GM21367 (cell line): ENCODE results near the gene BOLA2.
"Not testable (repeated sequence)": the region's sequence is repeated elsewhere in the genome, so short reads cannot be mapped to it uniquely, and the experiment has no call there.

Experiments
- ATAC-seq: cut with Tn5 transposase; IDR thresholded peaks from one replicate; pipeline ENCODE4 v1.9.1; 2021; ENCODE audit not compliant: unreplicated experiment

Gene BOLA2

DNA sequence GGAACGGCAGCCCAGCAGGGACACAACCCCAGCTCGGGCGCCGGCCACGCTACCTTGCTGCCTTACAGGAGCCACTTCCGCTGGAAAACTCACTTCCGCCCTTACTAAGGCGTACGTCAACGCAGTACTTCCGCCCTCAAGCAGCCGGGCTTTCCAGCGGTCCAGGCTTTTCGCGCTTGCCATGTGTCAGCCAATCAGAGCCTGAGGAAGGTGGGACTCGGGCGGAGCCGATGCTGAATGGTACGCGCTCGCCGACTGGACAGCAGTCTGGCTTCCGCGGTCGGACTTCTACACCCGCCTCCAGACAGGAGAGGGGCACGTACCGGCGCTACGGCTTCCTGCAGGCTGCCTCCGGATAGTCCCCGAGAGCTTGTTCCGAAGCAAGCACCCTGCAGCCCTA is at the start of gene BOLA2, which contains the start of gene SLX1B:
BOLA2 (minus strand) TSS at position 83 of the 400 bp plus-strand sequence. CDS start 98 bp downstream, outside the sequence.
SLX1B (plus strand) TSS at position 265 of the 400 bp plus-strand sequence.
- ATAC-seq = peak; percentile 75

GRCh38 chr16:29482276-29482675 is 28.1 kb upstream of the BOLA2 start:
- not testable (repeated sequence) for ATAC-seq

GRCh38 chr16:29472065-29472464 is 17.9 kb upstream of the BOLA2 start:
- not testable (repeated sequence) for ATAC-seq

DNA sequence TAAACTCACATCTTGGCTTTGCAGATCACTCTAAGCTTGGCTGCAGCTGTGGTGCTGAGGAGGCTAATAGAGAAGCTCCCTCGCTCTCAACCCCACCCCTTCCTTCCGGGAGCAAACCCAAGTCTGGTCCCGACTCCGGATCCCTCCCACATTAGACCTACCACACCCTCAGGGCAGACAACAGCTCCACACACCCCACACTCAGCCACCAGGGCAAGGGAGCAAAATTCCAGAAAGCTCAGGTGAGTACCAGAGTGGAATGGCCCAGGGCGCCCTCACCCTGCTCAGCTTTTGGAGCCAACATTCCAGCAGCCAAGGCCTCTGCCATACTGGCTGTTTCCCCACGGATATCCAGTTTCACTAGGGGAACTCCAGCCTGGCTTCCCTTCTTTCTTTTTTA is 15.5 kb upstream of the BOLA2 start:
- not testable (repeated sequence) for ATAC-seq

- ATAC-seq = not testable (repeated sequence)
These were observed 13.7 kb upstream of the BOLA2 start for GRCh38 chr16:29467654-29468366.

DNA sequence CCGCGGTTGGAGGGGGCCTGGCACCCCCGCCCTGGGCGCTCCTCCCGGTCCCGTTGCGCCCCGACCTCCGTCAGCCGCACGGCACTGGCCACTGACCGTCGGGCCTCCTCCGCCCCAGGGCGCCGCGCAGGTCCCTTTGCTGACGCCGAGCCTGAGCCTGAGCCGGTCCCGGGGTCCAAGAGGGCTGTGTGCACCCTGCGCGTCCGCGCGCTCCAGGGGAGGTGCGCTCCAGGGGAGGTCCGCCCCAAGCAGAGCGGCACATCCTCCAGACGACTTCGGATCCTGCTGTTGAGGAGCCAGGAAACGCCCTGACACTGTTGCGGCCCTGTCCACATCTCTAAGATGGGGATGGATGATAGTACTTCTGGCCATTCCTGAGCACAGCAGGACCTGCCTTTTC is 12.8 kb upstream of the BOLA2 start:
- not testable (repeated sequence) for ATAC-seq

- ATAC-seq = not testable (repeated sequence)
These were observed 12.1 kb upstream of the BOLA2 start for GRCh38 chr16:29465985-29466824.

DNA sequence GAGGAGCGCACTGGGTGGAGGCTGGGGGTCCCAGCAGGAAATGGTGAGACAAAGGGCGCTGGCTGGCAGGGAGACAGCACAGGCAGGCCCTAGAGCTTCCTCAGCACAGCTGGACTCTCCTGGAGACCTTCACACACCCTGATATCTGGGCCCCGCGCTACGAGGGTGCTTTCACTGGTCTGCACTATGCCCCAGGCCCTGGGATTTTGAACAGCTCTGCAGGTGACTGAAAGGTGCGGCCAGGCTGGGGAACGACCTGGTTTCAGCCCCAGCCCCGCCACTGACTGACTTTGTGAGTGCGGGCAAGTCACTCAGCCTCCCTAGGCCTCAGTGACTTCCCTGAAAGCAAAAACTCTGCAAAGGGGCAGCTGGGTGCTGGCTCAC is 6.5 kb upstream of the BOLA2 start:
- ATAC-seq = not testable (repeated sequence)

GRCh38 chr16:29459706-29460646 is 5.8 kb upstream of the BOLA2 start, which contains the start of gene SULT1A4:
TSS of gene SULT1A4 (plus strand) at chr16:29459913. CDS start at chr16:29461386, 1,473 bp downstream.
- ATAC-seq = not testable (repeated sequence)

DNA sequence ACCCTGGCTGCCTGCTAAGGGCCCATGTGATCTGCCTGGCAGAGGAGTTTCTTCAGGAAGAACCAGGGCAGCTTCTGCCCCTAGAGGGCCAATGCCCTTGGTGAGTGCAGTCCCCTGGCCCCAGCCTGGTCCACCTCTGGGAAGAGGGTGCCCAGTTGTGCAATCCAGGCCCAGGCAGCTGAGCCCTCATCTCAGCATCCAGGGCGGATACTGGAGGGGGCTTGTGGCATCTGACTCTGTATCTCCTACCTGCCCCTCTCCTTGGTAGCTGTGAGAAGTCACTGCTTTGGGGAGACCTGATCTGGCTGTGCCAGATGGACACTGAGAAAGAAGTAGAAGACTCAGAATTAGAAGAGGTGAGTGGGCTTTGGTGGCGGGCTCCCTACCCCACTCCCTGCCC is 3.5 kb upstream of the BOLA2 start:
- ATAC-seq = not testable (repeated sequence)

DNA sequence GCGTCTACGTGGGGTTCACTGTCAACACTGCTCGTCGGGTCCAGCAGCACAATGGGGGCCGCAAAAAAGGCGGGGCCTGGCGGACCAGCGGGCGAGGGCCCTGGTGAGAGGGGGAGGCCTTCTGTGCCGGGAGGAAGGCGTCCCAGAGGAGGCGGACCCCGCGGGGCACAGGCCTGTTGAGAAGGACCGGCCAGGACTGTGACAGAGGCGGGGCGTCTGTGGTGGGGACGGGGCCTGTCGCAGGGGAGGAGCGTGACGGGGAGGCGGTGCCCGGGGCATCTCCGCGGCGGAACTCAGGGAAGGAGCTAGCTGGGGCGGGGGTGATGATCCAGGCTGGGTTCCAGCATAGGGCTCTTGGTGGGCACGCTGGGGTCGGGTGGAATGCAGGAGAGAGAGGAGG is 677 bp upstream of the BOLA2 start:
- peak; percentile 41 for ATAC-seq

- ATAC-seq = not testable (repeated sequence)
These were observed 397 bp downstream of the BOLA2 start for GRCh38 chr16:29453754-29454153.

DNA sequence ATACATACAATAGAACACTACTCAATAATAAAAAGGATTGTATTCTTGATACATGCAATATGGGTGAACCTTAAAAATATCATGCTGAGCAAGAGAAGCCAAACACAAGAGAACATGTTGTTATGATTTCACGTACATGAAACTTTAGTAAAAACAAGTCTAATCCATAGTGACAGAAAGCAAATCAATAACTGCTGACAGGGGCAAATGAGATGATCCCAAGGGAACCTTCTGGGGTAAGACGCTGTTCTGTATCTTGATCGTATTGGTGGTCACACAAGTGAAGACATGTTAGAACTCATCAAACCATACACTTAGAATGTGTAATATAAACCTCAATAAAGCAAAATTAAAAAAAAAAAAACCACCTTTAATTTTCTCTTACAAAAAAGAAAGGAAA is 28.8 kb downstream of the BOLA2 start:
- not testable (repeated sequence) for ATAC-seq

DNA sequence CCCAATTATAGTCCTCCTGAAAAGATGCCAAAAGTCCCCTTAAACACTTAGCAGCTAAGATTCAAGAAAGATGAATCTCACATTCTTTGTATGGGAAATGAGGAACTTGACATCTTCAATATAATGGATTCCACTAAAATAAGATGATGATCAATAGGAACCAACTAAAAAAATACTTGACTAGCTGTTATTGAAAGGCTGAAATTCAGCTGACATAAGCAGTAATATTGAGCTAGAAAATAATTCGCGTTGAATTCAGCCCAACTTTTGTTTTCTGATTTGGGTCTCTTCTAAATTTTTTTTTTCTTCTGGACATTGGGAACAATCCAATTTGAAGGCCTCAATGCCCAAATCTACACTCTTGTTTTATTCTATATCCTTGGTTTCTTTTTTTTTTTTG is 30.6 kb downstream of the BOLA2 start:
- not testable (repeated sequence) for ATAC-seq

DNA sequence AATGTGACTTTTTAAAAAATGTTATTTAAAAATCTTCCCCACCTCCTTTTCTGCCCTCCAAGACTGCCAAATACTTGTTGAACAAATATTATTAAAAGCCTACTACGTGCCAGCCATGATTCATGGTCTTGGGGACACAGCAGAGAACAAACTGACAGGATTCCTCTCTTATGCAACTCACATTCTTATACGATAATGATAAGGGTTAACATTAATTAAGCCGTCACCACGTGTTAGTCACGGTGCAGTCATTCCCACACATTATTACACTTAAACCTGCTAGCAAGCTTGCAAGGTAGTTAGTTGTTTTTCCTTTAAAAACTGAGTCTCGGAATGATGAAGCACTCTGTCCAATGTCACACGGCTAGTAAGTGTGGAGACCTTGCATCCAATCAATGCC is 48.9 kb downstream of the BOLA2 start:
- ATAC-seq = not testable (repeated sequence)
